Loucy (cell line): ENCODE data around the gene MAPKBP1.

ENCODE experiments used
- CTCF ChIP-seq: fragments of 200-600 bp; sonication (generic); conservative IDR thresholded peaks from 2 replicates; pipeline ENCODE4 v1.5.1; 2014; ENCODE audit warnings: mild to moderate bottlenecking, antibody characterized with exemption, low read length
- EZH2phosphoT487 ChIP-seq: fragments of 200-600 bp; IDR thresholded peaks from 2 replicates; pipeline ENCODE4 v1.6.1; 2018; ENCODE audit warnings: antibody characterized with exemption, mild to moderate bottlenecking, moderate library complexity, borderline replicate concordance

GRCh38 chr15:41856716-41857115 is 82.4 kb downstream of the MAPKBP1 start:
- TF ChIP-seq CTCF (no peak), EZH2phosphoT487 (no peak)
